Vagina (tissue), 2 donors: Measurements from ENCODE around the gene FBXO8. TPM values are rescaled to one million over a fixed set of nuclear protein-coding genes. Genes with fewer than 3 reads are reported as not detected.

Experiments used
- DNase-seq, 2 donors: peaks; one replicate each; pipeline ENCODE4 v3.0.0-alpha.2; 2017; ENCODE audit errors: extremely low spot score in 2 of 2
- H3K27ac ChIP-seq: fragments of 200-600 bp; sonication (generic); one replicate; pipeline ENCODE4 v1.5.1; 2019
- H3K27me3 ChIP-seq: fragments of 200-600 bp; sonication (generic); one replicate; pipeline ENCODE4 v1.5.1; 2019
- H3K36me3 ChIP-seq, 2 donors: fragments of 200-600 bp; sonication (generic); one replicate each; pipeline ENCODE4 v1.5.1; 2017 to 2019
- H3K4me1 ChIP-seq: fragments of 200-600 bp; sonication (generic); one replicate; pipeline ENCODE4 v1.5.1; 2019
- H3K4me3 ChIP-seq, 2 donors: fragments of 200-600 bp; sonication (generic); 1 replicate in 1 of 2; 2 replicates in 1 of 2; pipeline ENCODE4 v1.5.1; 2016 to 2019
- H3K9me3 ChIP-seq: fragments of 200-600 bp; sonication (generic); one replicate; pipeline ENCODE4 v1.5.1; 2019
- POLR2A ChIP-seq, 2 donors: fragments of 450-650 bp; IDR thresholded peaks; one replicate each; pipeline ENCODE4 v1.6.1; 2017; ENCODE audit warnings: antibody characterized with exemption in 2 of 2, mild to moderate bottlenecking in 2 of 2, moderate library complexity in 2 of 2
- POLR2AphosphoS5 ChIP-seq, 2 donors: sonication (generic); formaldehyde crosslinking; IDR thresholded peaks; one replicate each; pipeline ENCODE4 v1.9.0; 2017; ENCODE audit warnings: antibody characterized with exemption in 2 of 2, mild to moderate bottlenecking in 2 of 2, low read depth in 1 of 2; ENCODE audit not compliant: insufficient read depth in 1 of 2
- intact Hi-C: fragments of 100-400 bp; cut with DNase I; formaldehyde crosslinking; loops from one replicate; pipeline ENCODE4 v1.15.1; 2023
- total RNA-seq: library from RNA; depleted of rRNA; stranded (reverse); fragments of >200 nt; gene quantifications from one replicate; pipeline ENCODE4 v1.2.3, GENCODE V29; 2016
- TF ChIP-seq, protein P1 (sequence below), 3 experiments: fragments of 450-650 bp in 2 of 3; fragments of 200-600 bp in 1 of 3; sonication (generic) in 1 of 3; IDR thresholded peaks; one replicate each; pipeline ENCODE4 v1.5.1; 2017 to 2019; ENCODE audit warnings: antibody characterized with exemption in 3 of 3, mild to moderate bottlenecking in 2 of 3, moderate library complexity in 2 of 3

FBXO8 gene
- total RNA-seq, 1 donor from 2014 or later, result 24.3 TPM

DNA sequence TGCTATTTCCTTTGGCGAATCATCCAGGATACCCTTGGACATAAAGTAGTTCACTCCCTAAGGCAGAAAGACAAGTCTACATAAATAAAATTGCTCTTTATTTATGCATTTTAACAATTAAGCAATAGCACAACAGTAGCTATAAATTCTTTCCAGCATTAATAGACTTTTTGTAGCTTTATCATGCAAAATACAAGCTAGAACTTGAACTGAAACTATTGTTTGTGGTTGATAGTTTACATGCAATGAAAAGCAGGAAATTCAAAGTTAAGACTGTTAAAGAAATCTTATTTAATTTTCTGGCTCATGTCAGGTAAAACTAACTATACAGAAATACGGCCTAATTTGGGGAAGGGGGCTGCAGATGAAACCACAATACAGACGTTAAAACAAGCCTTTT is 42.3 kb downstream of the FBXO8 start:
- TF ChIP-seq POLR2AphosphoS5 (IDR thresholded peaks at IDR 0.05; ENCODE audit: insufficient read depth in 1 of 2, low read depth in 1 of 2), result no peak
- TF ChIP-seq, protein P1, sequence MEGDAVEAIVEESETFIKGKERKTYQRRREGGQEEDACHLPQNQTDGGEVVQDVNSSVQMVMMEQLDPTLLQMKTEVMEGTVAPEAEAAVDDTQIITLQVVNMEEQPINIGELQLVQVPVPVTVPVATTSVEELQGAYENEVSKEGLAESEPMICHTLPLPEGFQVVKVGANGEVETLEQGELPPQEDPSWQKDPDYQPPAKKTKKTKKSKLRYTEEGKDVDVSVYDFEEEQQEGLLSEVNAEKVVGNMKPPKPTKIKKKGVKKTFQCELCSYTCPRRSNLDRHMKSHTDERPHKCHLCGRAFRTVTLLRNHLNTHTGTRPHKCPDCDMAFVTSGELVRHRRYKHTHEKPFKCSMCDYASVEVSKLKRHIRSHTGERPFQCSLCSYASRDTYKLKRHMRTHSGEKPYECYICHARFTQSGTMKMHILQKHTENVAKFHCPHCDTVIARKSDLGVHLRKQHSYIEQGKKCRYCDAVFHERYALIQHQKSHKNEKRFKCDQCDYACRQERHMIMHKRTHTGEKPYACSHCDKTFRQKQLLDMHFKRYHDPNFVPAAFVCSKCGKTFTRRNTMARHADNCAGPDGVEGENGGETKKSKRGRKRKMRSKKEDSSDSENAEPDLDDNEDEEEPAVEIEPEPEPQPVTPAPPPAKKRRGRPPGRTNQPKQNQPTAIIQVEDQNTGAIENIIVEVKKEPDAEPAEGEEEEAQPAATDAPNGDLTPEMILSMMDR (IDR thresholded peaks at IDR 0.05), result no peak
- TF ChIP-seq POLR2A (IDR thresholded peaks at IDR 0.05), result no peak
- no peak overlapping the region for H3K27ac ChIP-seq
- intact Hi-C loops, result no loop called here

DNA sequence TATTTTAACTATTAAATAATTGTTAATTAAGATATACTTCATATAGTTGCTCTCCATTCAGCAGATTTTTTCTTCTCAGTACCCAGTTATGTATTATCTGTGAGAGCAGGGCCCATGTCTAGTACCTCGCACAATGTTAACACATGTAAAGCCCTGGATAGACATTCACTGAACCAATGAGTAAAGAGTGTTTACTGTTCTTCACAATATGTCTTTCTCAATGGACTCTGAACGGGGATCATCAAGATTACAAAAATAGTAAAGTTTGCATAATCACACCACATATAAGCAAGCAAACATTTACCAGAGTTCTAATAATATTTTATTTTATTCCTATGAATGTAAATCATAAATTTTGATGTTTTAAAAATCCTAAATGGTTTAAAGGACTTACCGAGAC is 47.1 kb downstream of the FBXO8 start:
- no peak for DNase-seq
- peaks cover 0 to 10% of the 10 kb centered on the region in 2 donors for H3K36me3 ChIP-seq
- no peaks in the 10 kb centered on the region for H3K4me1 ChIP-seq

More for the DNA sequence above, 42.3 kb downstream of the FBXO8 start:
- no peaks in the 10 kb centered on the region for H3K27me3 ChIP-seq
- no peaks in the 10 kb centered on the region for H3K4me1 ChIP-seq
- H3K9me3 ChIP-seq, result no peaks in the 10 kb centered on the region
- peaks cover 0 to 10% of the 10 kb centered on the region in 2 donors for H3K36me3 ChIP-seq
- H3K4me3 ChIP-seq, result no peak overlapping the region
- DNase-seq, result no peak

DNA sequence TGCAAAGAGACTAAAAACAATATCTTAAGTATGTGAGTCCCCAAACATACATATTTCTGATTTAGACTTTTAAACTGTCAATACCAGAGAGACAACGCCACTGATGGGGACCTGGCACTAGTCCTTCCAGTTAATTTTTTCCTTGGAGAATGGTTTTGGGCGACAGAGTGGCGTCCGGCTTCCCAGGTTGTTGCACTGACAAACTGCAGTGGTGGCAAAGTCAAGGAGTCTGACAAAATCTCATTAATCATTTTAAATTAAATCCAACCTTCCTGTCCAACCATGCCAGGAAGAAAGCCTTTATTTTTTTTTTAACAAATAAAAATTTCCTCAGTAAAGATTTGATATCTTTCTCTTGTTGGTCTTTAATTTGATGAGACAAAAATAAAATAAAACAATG is 52.8 kb downstream of the FBXO8 start:
- Histone ChIP-seq H3K4me3 (no peak overlapping the region), H3K27me3 (no peaks in the 10 kb centered on the region), H3K9me3 (no peaks in the 10 kb centered on the region), H3K4me1 (no peaks in the 10 kb centered on the region), H3K27ac (no peak overlapping the region), H3K36me3 (no peaks in the 10 kb centered on the region)
- no peak for TF ChIP-seq POLR2AphosphoS5 (IDR thresholded peaks at IDR 0.05; ENCODE audit: insufficient read depth in 1 of 2, low read depth in 1 of 2)
- no peak for TF ChIP-seq POLR2A (IDR thresholded peaks at IDR 0.05)
- TF ChIP-seq, protein P1 (IDR thresholded peaks at IDR 0.05), result no peak
- no peak for DNase-seq
- intact Hi-C loops, result no loop called here

More for the DNA sequence above, 47.1 kb downstream of the FBXO8 start:
- no peak overlapping the region for H3K27ac ChIP-seq
- no peak overlapping the region for H3K4me3 ChIP-seq
- H3K9me3 ChIP-seq, result no peaks in the 10 kb centered on the region
- H3K27me3 ChIP-seq, result no peaks in the 10 kb centered on the region
- intact Hi-C loops, result no loop called here
- TF ChIP-seq POLR2AphosphoS5 (IDR thresholded peaks at IDR 0.05; ENCODE audit: insufficient read depth in 1 of 2, low read depth in 1 of 2), result no peak
- TF ChIP-seq, protein P1 (IDR thresholded peaks at IDR 0.05), result no peak
- TF ChIP-seq POLR2A (IDR thresholded peaks at IDR 0.05), result no peak

DNA sequence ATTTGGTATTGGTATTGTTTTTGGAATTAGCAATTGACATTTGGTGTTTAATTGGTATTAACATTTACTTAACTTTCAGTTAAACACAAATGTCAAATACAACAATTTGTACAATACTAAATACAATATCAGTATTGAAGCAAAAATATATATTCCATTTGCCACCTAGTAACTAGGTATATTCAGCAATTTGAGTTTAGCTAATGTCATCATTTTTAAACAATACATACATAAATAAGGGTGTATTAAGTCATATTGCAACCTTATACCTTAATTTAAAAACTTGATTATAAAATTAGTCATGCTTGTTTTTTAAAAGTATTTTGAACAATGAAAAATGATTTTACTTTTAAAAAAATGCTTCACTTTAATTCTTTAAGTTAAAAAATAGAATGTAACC is 53.3 kb downstream of the FBXO8 start:
- H3K4me3 ChIP-seq, result no peak overlapping the region
- no peak for DNase-seq
- H3K36me3 ChIP-seq, result no peaks in the 10 kb centered on the region
- H3K4me1 ChIP-seq, result no peaks in the 10 kb centered on the region
- intact Hi-C loops, result no loop called here
- no peaks in the 10 kb centered on the region for H3K27me3 ChIP-seq
- H3K27ac ChIP-seq, result no peak overlapping the region
- TF ChIP-seq POLR2AphosphoS5 (IDR thresholded peaks at IDR 0.05; ENCODE audit: insufficient read depth in 1 of 2, low read depth in 1 of 2) (no peak), POLR2A (IDR thresholded peaks at IDR 0.05) (no peak)
- TF ChIP-seq, protein P1 (IDR thresholded peaks at IDR 0.05), result no peak
- H3K9me3 ChIP-seq, result no peaks in the 10 kb centered on the region

DNA sequence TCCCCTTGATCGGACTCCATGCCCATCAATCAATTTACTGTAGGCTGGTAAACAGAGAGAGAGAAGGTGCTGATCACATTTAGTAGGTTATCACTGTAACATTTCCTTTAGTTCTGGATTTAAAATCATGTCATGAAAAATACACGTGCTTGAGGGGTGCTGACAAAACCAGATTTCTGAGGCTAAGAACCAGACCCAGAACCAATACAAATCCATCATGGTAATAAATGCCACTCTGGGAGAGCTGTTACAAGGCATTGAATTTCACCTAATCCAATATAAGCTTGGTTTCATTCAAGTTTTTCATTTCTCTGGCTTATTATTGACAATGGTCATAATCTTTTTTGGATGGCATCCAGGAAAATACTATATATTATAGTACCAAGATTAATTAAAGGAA is 54.5 kb downstream of the FBXO8 start:
- no peak overlapping the region for H3K27ac ChIP-seq
- no peak for TF ChIP-seq POLR2A (IDR thresholded peaks at IDR 0.05)
- TF ChIP-seq, protein P1 (IDR thresholded peaks at IDR 0.05), result no peak
- TF ChIP-seq POLR2AphosphoS5 (IDR thresholded peaks at IDR 0.05; ENCODE audit: insufficient read depth in 1 of 2, low read depth in 1 of 2), result no peak
- intact Hi-C loops, result no loop called here
- H3K9me3 ChIP-seq, result no peaks in the 10 kb centered on the region
- H3K4me1 ChIP-seq, result no peaks in the 10 kb centered on the region
- DNase-seq, result no peak
- H3K4me3 ChIP-seq, result no peak overlapping the region
- H3K27me3 ChIP-seq, result no peaks in the 10 kb centered on the region
- no peaks in the 10 kb centered on the region for H3K36me3 ChIP-seq
